ENCODE data around the gene MMD.

DNA sequence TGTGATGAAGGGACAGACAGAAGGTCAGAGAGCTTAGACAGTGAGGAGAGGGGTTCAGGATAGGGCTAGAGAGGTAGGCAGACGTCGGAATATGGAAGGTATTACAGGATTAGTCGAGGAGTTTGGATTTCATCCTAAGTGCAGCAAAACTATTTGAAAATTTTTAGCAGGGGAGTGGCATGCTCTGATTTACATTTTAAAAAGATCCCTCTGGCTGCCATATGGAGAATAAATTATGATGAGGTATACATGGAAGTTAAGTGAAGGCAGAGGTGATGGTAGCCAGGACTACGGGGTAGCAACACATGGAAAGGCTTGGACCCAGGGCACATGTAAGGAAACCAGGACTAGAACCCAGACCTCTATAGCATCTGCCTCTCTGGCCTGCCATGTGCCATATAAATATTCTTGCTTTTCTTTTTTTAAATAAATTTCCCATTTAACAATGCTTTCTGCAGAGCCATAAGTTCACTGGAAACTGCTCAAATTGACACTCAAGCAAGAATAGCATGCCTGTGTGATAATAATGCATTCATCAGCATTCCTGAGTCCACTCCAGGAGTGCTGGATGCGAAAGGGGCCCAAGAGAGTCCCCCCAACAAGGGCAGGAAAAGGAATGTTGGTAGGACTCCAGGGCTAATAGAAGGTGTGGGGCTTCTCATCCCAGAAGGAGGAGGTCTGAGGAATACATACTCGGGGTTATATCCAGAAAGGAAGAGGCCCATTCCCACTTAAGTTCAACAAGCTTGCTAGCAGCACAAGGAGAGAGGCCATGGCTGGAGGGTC lies 78.6 kb downstream of the MMD start:
- TF ChIP-seq CTCF (IDR thresholded peaks at IDR 0.05; ENCODE audit: insufficient read depth, low read length) (no peak), POLR2AphosphoS5 (IDR thresholded peaks at IDR 0.05; ENCODE audit: low read depth) (no peak)
- TF ChIP-seq, protein P1, sequence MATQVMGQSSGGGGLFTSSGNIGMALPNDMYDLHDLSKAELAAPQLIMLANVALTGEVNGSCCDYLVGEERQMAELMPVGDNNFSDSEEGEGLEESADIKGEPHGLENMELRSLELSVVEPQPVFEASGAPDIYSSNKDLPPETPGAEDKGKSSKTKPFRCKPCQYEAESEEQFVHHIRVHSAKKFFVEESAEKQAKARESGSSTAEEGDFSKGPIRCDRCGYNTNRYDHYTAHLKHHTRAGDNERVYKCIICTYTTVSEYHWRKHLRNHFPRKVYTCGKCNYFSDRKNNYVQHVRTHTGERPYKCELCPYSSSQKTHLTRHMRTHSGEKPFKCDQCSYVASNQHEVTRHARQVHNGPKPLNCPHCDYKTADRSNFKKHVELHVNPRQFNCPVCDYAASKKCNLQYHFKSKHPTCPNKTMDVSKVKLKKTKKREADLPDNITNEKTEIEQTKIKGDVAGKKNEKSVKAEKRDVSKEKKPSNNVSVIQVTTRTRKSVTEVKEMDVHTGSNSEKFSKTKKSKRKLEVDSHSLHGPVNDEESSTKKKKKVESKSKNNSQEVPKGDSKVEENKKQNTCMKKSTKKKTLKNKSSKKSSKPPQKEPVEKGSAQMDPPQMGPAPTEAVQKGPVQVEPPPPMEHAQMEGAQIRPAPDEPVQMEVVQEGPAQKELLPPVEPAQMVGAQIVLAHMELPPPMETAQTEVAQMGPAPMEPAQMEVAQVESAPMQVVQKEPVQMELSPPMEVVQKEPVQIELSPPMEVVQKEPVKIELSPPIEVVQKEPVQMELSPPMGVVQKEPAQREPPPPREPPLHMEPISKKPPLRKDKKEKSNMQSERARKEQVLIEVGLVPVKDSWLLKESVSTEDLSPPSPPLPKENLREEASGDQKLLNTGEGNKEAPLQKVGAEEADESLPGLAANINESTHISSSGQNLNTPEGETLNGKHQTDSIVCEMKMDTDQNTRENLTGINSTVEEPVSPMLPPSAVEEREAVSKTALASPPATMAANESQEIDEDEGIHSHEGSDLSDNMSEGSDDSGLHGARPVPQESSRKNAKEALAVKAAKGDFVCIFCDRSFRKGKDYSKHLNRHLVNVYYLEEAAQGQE (IDR thresholded peaks at IDR 0.05; ENCODE audit: insufficient replicate concordance, low read depth): no peak

All from HL-60 (cell line).